ENCODE results near the gene TOX3.

TOX3 gene

GRCh38 chr16:52528393-52529065 lies 18.4 kb downstream of the TOX3 start:
- TF ChIP-seq TEAD4 (IDR thresholded peaks at IDR 0.05), result no peak
- no peak for TF ChIP-seq REST (IDR thresholded peaks at IDR 0.05; ENCODE audit: low read depth)
- no peak for TF ChIP-seq NFIC (IDR thresholded peaks at IDR 0.05)
- no peak for TF ChIP-seq TCF12 (IDR thresholded peaks at IDR 0.05; ENCODE audit: low read depth)
- TF ChIP-seq EP300 (IDR thresholded peaks at IDR 0.05; ENCODE audit: borderline replicate concordance), result no peak
- TF ChIP-seq CEBPB (IDR thresholded peaks at IDR 0.05), result no peak

- TF ChIP-seq REST (IDR thresholded peaks at IDR 0.05; ENCODE audit: low read depth) (no peak), MAX (IDR thresholded peaks at IDR 0.05) (no peak)
These were observed 20.1 kb downstream of the TOX3 start for GRCh38 chr16:52526830-52527229.

- TF ChIP-seq USF1 (IDR thresholded peaks at IDR 0.05) (no peak), YY1 (IDR thresholded peaks at IDR 0.05; ENCODE audit: low read depth) (no peak)
These were observed 20.7 kb downstream of the TOX3 start for GRCh38 chr16:52526116-52526828.

- TF ChIP-seq TEAD4 (IDR thresholded peaks at IDR 0.05) (no peak), MAX (IDR thresholded peaks at IDR 0.05) (no peak), YY1 (IDR thresholded peaks at IDR 0.05; ENCODE audit: low read depth) (no peak), TCF12 (IDR thresholded peaks at IDR 0.05; ENCODE audit: low read depth) (no peak), EGR1 (IDR thresholded peaks at IDR 0.05) (no peak), EP300 (IDR thresholded peaks at IDR 0.05; ENCODE audit: borderline replicate concordance) (no peak), ZBTB7A (IDR thresholded peaks at IDR 0.05; ENCODE audit: low read depth) (no peak), FOXM1 (IDR thresholded peaks at IDR 0.05; ENCODE audit: borderline replicate concordance, low read depth) (no peak)
These were observed 25.4 kb downstream of the TOX3 start for GRCh38 chr16:52521570-52521969.

GRCh38 chr16:52518884-52519283 lies 28.1 kb downstream of the TOX3 start:
- TF ChIP-seq TCF12 (IDR thresholded peaks at IDR 0.05; ENCODE audit: low read depth) (no peak), MAX (IDR thresholded peaks at IDR 0.05) (no peak), ZBTB7A (IDR thresholded peaks at IDR 0.05; ENCODE audit: low read depth) (no peak), YY1 (IDR thresholded peaks at IDR 0.05; ENCODE audit: low read depth) (no peak), FOXM1 (IDR thresholded peaks at IDR 0.05; ENCODE audit: borderline replicate concordance, low read depth) (no peak), RAD21 (IDR thresholded peaks at IDR 0.05; ENCODE audit: low read depth) (no peak), EP300 (IDR thresholded peaks at IDR 0.05; ENCODE audit: borderline replicate concordance) (no peak), REST (IDR thresholded peaks at IDR 0.05; ENCODE audit: low read depth) (no peak), NFIC (IDR thresholded peaks at IDR 0.05) (no peak), USF1 (IDR thresholded peaks at IDR 0.05) (no peak), CEBPB (IDR thresholded peaks at IDR 0.05) (no peak), EGR1 (IDR thresholded peaks at IDR 0.05) (no peak), CREB1 (IDR thresholded peaks at IDR 0.05; ENCODE audit: low read depth) (no peak), TEAD4 (IDR thresholded peaks at IDR 0.05) (no peak), TAF1 (IDR thresholded peaks at IDR 0.05; ENCODE audit: low read depth) (no peak)

All from Ishikawa (cell line).